Esophagus muscularis mucosa (tissue), 3 donors: ENCODE measurements around the gene CKLF.

Experiments
- POLR2A ChIP-seq: fragments of 450-650 bp; IDR thresholded peaks from one replicate; pipeline ENCODE4 v1.6.1; 2017; ENCODE audit warnings: antibody characterized with exemption, moderate library complexity, mild to moderate bottlenecking, low read depth
- TF ChIP-seq, protein P1 (sequence below), 3 experiments: fragments of 200-600 bp in 2 of 3; fragments of 450-650 bp in 1 of 3; sonication (generic) in 2 of 3; IDR thresholded peaks; one replicate each; pipeline ENCODE4 v1.5.1; 2017 to 2019; ENCODE audit warnings: antibody characterized with exemption in 3 of 3, mild to moderate bottlenecking in 2 of 3, moderate library complexity in 1 of 3

DNA sequence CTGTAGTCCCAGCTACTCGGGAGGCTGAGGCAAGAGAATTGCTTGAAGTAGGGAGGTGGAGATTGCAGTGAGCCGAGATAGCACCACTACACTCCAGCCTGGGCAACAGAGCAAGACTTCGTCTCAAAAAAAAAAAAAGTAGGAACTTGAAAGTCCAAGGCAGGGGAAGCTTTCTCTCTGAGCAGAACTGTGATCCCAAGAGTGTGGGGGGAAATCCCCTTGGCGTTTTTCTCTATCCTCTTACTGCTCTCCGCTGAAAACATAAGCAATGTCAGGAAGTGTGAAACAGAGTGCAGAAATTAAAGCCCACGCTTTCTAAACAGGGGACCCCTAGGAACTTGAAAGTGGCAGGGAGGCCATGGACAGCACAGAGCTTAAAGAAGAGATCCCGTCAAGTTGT, 42.4 kb downstream of the CKLF start:
- TF ChIP-seq, protein P1, sequence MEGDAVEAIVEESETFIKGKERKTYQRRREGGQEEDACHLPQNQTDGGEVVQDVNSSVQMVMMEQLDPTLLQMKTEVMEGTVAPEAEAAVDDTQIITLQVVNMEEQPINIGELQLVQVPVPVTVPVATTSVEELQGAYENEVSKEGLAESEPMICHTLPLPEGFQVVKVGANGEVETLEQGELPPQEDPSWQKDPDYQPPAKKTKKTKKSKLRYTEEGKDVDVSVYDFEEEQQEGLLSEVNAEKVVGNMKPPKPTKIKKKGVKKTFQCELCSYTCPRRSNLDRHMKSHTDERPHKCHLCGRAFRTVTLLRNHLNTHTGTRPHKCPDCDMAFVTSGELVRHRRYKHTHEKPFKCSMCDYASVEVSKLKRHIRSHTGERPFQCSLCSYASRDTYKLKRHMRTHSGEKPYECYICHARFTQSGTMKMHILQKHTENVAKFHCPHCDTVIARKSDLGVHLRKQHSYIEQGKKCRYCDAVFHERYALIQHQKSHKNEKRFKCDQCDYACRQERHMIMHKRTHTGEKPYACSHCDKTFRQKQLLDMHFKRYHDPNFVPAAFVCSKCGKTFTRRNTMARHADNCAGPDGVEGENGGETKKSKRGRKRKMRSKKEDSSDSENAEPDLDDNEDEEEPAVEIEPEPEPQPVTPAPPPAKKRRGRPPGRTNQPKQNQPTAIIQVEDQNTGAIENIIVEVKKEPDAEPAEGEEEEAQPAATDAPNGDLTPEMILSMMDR (IDR thresholded peaks at IDR 0.05): no peak
- no peak for TF ChIP-seq POLR2A
